Keratinocyte (primary cell): Measurements from ENCODE around the gene CHRNG. TPM values are rescaled to one million over a fixed set of nuclear protein-coding genes. Genes with fewer than 3 reads are reported as not detected.

Experiments used
- DNase-seq: peaks from one replicate; pipeline ENCODE4 v3.0.0-alpha.2; 2011; ENCODE audit warnings: low read depth, missing footprints, low spot score
- FAIRE-seq: peaks from 2 replicates; lab custom pipeline; 2011; peaks lifted over from hg19 to GRCh38; lab: Jason Lieb, UNC
- H2AFZ ChIP-seq: 2 replicates; pipeline ENCODE4 v1.6.0; 2012; ENCODE audit warnings: low read length, control low read depth, inconsistent platforms; ENCODE audit not compliant: control insufficient read depth
- H3K27ac ChIP-seq: 2 replicates; pipeline ENCODE4 v1.5.1; 2011; ENCODE audit warnings: low read length; ENCODE audit not compliant: control insufficient read depth, insufficient read depth
- H3K27me3 ChIP-seq: 3 replicates; pipeline ENCODE4 v1.6.0; 2011; ENCODE audit warnings: low read length; ENCODE audit not compliant: control insufficient read depth, insufficient read depth; ENCODE audit errors: extremely low read depth
- H3K36me3 ChIP-seq, 2 experiments: 2 replicates in 1 of 2; 3 replicates in 1 of 2; pipeline ENCODE4 v1.5.1; 2011; ENCODE audit warnings: low read length in 2 of 2, mild to moderate bottlenecking in 1 of 2; ENCODE audit not compliant: control insufficient read depth in 2 of 2, insufficient read depth in 2 of 2; ENCODE audit errors: extremely low read depth in 1 of 2
- H3K4me1 ChIP-seq: 3 replicates; pipeline ENCODE4 v1.5.1; 2011; ENCODE audit warnings: low read length; ENCODE audit not compliant: control insufficient read depth, insufficient read depth; ENCODE audit errors: extremely low read depth
- H3K4me2 ChIP-seq: 3 replicates; pipeline ENCODE4 v1.6.0; 2011; ENCODE audit warnings: low read depth, low read length; ENCODE audit not compliant: control insufficient read depth, insufficient read depth; ENCODE audit errors: extremely low read depth
- H3K4me3 ChIP-seq, 3 experiments: fragments of 200-600 bp in 1 of 3; sonication (generic) in 1 of 3; 2 replicates in 2 of 3; 3 replicates in 1 of 3; pipeline ENCODE4 v1.5.1; 2011 to 2016; ENCODE audit warnings: low read length in 3 of 3, mild to moderate bottlenecking in 3 of 3, control low read depth in 2 of 3, inconsistent platforms in 1 of 3, low read depth in 1 of 3, mixed read lengths in 1 of 3, mixed run types in 1 of 3, moderate library complexity in 1 of 3; ENCODE audit not compliant: control insufficient read depth in 2 of 3, insufficient read depth in 2 of 3; ENCODE audit errors: extremely low read depth in 1 of 3
- H3K79me2 ChIP-seq: 2 replicates; pipeline ENCODE4 v1.6.0; 2012; ENCODE audit warnings: low read length; ENCODE audit not compliant: control insufficient read depth, insufficient read depth
- H3K9ac ChIP-seq: 3 replicates; pipeline ENCODE4 v1.6.0; 2011; ENCODE audit warnings: low read length; ENCODE audit not compliant: control insufficient read depth, insufficient read depth; ENCODE audit errors: extremely low read depth
- H3K9me1 ChIP-seq: 3 replicates; pipeline ENCODE4 v1.6.0; 2011; ENCODE audit warnings: low read length; ENCODE audit not compliant: control insufficient read depth, insufficient read depth; ENCODE audit errors: extremely low read depth
- H3K9me3 ChIP-seq: 2 replicates; pipeline ENCODE4 v1.5.1; 2012; ENCODE audit warnings: low read depth, low read length; ENCODE audit not compliant: control insufficient read depth
- H4K20me1 ChIP-seq: 3 replicates; pipeline ENCODE4 v1.6.0; 2011; ENCODE audit warnings: low read length; ENCODE audit not compliant: control insufficient read depth, insufficient read depth; ENCODE audit errors: extremely low read depth
- EZH2 ChIP-seq: IDR thresholded peaks from one replicate; pipeline ENCODE4 v1.6.1; 2012; ENCODE audit warnings: inconsistent platforms, mild to moderate bottlenecking, low read length, moderate library complexity
- dilution Hi-C: fragments of 300-500 bp; cut with MboI; formaldehyde crosslinking; loops from one replicate; pipeline ENCODE4 v1.7.0; 2020; ENCODE audit warnings: low sequenced_read_pairs; ENCODE audit not compliant: extremely low pct_ligation_motif_present
- polyA plus RNA-seq, 5 experiments: library from polyadenylated mRNA; depleted of rRNA in 3 of 5; stranded (reverse) in 3 of 5; stranded (forward) in 1 of 5; unstranded in 1 of 5; fragments of >200 nt; gene quantifications; 1 replicate in 1 of 5; 2 replicates in 3 of 5; 3 replicates in 1 of 5; pipeline versions ENCODE4 v1.2.1 to v1.2.3, GENCODE V29; 2011 to 2012; ENCODE audit warnings: missing spikeins in 2 of 5, low read depth in 1 of 5, low replicate concordance in 1 of 5
- TF ChIP-seq, protein P1 (sequence below), 3 experiments: IDR thresholded peaks in 1 of 3; conservative IDR thresholded peaks in 1 of 3; optimal IDR thresholded peaks in 1 of 3; 2 replicates in 2 of 3; 3 replicates in 1 of 3; pipeline versions ENCODE3 to v1.5.1; 2011; ENCODE audit warnings: low read length in 3 of 3, mild to moderate bottlenecking in 3 of 3, moderate library complexity in 2 of 3, control low read depth in 1 of 3, inconsistent platforms in 1 of 3; ENCODE audit not compliant: insufficient read depth in 2 of 3; ENCODE audit errors: extremely low read depth in 1 of 3

Gene CHRNG
- polyA plus RNA-seq, 1 donor (not counting 4 experiments of a cell fraction or from before 2014, with no cell fraction given), result not detected

- H4K20me1 ChIP-seq, result no peaks in the 10 kb centered on the region
- H3K79me2 ChIP-seq, result no peaks in the 10 kb centered on the region
- no peak for TF ChIP-seq EZH2
- TF ChIP-seq, protein P1, sequence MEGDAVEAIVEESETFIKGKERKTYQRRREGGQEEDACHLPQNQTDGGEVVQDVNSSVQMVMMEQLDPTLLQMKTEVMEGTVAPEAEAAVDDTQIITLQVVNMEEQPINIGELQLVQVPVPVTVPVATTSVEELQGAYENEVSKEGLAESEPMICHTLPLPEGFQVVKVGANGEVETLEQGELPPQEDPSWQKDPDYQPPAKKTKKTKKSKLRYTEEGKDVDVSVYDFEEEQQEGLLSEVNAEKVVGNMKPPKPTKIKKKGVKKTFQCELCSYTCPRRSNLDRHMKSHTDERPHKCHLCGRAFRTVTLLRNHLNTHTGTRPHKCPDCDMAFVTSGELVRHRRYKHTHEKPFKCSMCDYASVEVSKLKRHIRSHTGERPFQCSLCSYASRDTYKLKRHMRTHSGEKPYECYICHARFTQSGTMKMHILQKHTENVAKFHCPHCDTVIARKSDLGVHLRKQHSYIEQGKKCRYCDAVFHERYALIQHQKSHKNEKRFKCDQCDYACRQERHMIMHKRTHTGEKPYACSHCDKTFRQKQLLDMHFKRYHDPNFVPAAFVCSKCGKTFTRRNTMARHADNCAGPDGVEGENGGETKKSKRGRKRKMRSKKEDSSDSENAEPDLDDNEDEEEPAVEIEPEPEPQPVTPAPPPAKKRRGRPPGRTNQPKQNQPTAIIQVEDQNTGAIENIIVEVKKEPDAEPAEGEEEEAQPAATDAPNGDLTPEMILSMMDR (optimal IDR thresholded peaks at IDR 0.05 in 1 of 3, IDR thresholded peaks at IDR 0.05 in 1 of 3, conservative IDR thresholded peaks at IDR 0.05 in 1 of 3; ENCODE audit: extremely low read depth in 1 of 3, insufficient read depth in 2 of 3, low read length in 3 of 3), result peak; percentile 35 to 55 (median 44)
- peak; percentile 94 for FAIRE-seq
- dilution Hi-C loops, result no loop called here
- peak overlapping the region; percentile 82 for H3K27ac ChIP-seq
- H3K27me3 ChIP-seq, result no peaks in the 10 kb centered on the region
- H3K9me1 ChIP-seq, result peaks cover 3% of the 10 kb centered on the region
- no peaks in the 10 kb centered on the region for H3K36me3 ChIP-seq
- H3K4me3 ChIP-seq, result no peak overlapping the region
- no peak overlapping the region for H2AFZ ChIP-seq
- H3K9ac ChIP-seq, result peak overlapping the region; percentile 61
- H3K4me2 ChIP-seq, result peak overlapping the region; percentile 55
- peaks cover 36% of the 10 kb centered on the region for H3K4me1 ChIP-seq
- no peaks in the 10 kb centered on the region for H3K9me3 ChIP-seq
- DNase-seq, result peak; percentile 21
Observed at GRCh38 chr2:232592772-232593395, 53.4 kb downstream of the CHRNG start.

GRCh38 chr2:232593982-232594381, 54.5 kb downstream of the CHRNG start:
- dilution Hi-C loops, result no loop called here
- no peak for TF ChIP-seq EZH2
- TF ChIP-seq, protein P1 (optimal IDR thresholded peaks at IDR 0.05 in 1 of 3, IDR thresholded peaks at IDR 0.05 in 1 of 3, conservative IDR thresholded peaks at IDR 0.05 in 1 of 3; ENCODE audit: extremely low read depth in 1 of 3, insufficient read depth in 2 of 3, low read length in 3 of 3), result no peak
- no peak overlapping the region for H3K4me2 ChIP-seq

More at GRCh38 chr2:232593982-232594381, 54.5 kb downstream of the CHRNG start:
- Histone ChIP-seq H3K4me3 (no peak overlapping the region), H3K27me3 (no peaks in the 10 kb centered on the region), H3K4me1 (peaks cover 30% of the 10 kb centered on the region), H3K9ac (no peak overlapping the region), H3K9me3 (no peaks in the 10 kb centered on the region), H3K27ac (no peak overlapping the region), H3K36me3 (no peaks in the 10 kb centered on the region), H4K20me1 (no peaks in the 10 kb centered on the region), H2AFZ (no peak overlapping the region), H3K79me2 (no peaks in the 10 kb centered on the region), H3K9me1 (peaks cover 3% of the 10 kb centered on the region)
- DNase-seq, result no peak
- FAIRE-seq, result no peak

Other genes with a start within 250 kb of the CHRNG start
- gene ALPP, start 160.9 kb upstream of the CHRNG start, polyA plus RNA-seq, result not detected in 3 replicates
- not detected in 3 replicates for gene ALPG, start 132.8 kb upstream of the CHRNG start, polyA plus RNA-seq
- gene ALPI, start 83.5 kb upstream of the CHRNG start, polyA plus RNA-seq, result not detected in 3 replicates
- not detected in 3 replicates for gene ECEL1, start 51.9 kb upstream of the CHRNG start, polyA plus RNA-seq
- gene PRSS56, start 19.3 kb upstream of the CHRNG start, polyA plus RNA-seq, result not detected in 3 replicates
- gene CHRND, start 13.5 kb upstream of the CHRNG start, polyA plus RNA-seq, result not detected in 3 replicates
- gene TIGD1, start 10.9 kb downstream of the CHRNG start, polyA plus RNA-seq, result 0.67 to 2.3 TPM (median 1.7 TPM) in 3 replicates
- 41.5 to 82.7 TPM (median 79.2 TPM) in 3 replicates for gene EIF4E2, start 11.0 kb downstream of the CHRNG start, polyA plus RNA-seq
- not detected in 3 replicates for gene EFHD1, start 93.9 kb downstream of the CHRNG start, polyA plus RNA-seq
- gene GIGYF2, start 157.6 kb downstream of the CHRNG start, polyA plus RNA-seq, result 27.1 to 35.5 TPM (median 32.8 TPM) in 3 replicates
- gene KCNJ13, start 236.9 kb downstream of the CHRNG start, polyA plus RNA-seq, result not detected in 3 replicates